CD4-positive, alpha-beta T cell (primary cell): ENCODE measurements around the gene KCNQ1OT1. TPM values are rescaled to one million over a fixed set of nuclear protein-coding genes. Genes with fewer than 3 reads are reported as not detected.
A peak's percentile ranks its signal among the peaks of the same experiment; 100 is the strongest.

Experiments used
- ATAC-seq: fragments of 200-7000 bp; cut with Tn5 transposase; one replicate; pipeline ENCODE4 v1.10.0; 2022; ENCODE audit warnings: mild to moderate bottlenecking; ENCODE audit not compliant: poor library complexity
- CTCF ChIA-PET: fragments of 350-600 bp; sonication (Branson Sonifier 250); formaldehyde crosslinking; loops from one replicate; lab custom pipeline; 2021; ENCODE audit warnings: antibody characterized with exemption, inconsistent platforms; lab: Charles Lee
- POLR2A ChIA-PET: fragments of 350-600 bp; sonication (Branson Sonifier 250); formaldehyde crosslinking; loops from one replicate; lab custom pipeline; 2021; ENCODE audit warnings: antibody characterized with exemption, inconsistent platforms; lab: Charles Lee
- DNase-seq, 14 experiments: peaks; one replicate each; pipeline ENCODE4 v3.0.0-alpha.2; 2013 to 2020; ENCODE audit warnings: mixed read lengths in 2 of 14
- H3K27ac ChIP-seq, 2 donors: one replicate each; pipeline versions ENCODE4 v1.5.1 to v1.7.0; 2013; ENCODE audit warnings: low read length in 2 of 2, low read depth in 1 of 2, mild to moderate bottlenecking in 1 of 2
- H3K27me3 ChIP-seq, 2 experiments: 1 replicate in 1 of 2; 2 replicates in 1 of 2; pipeline versions ENCODE4 v1.6.1 to v1.7.0; 2013; ENCODE audit warnings: low read length in 2 of 2, control low read depth in 1 of 2, mild to moderate bottlenecking in 1 of 2, moderate library complexity in 1 of 2; ENCODE audit not compliant: insufficient read depth in 2 of 2, control insufficient read depth in 1 of 2
- H3K36me3 ChIP-seq: one replicate; pipeline ENCODE4 v1.6.1; 2013; ENCODE audit warnings: low read length, control low read depth; ENCODE audit not compliant: insufficient read depth
- H3K4me1 ChIP-seq: one replicate; pipeline ENCODE4 v1.6.1; 2013; ENCODE audit warnings: low read length, control low read depth; ENCODE audit not compliant: insufficient read depth
- H3K4me3 ChIP-seq: one replicate; pipeline ENCODE4 v1.5.1; 2013; ENCODE audit warnings: mild to moderate bottlenecking, low read length, moderate library complexity
- H3K9me3 ChIP-seq, 2 experiments: 1 replicate in 1 of 2; 2 replicates in 1 of 2; pipeline versions ENCODE4 v1.6.1 to v1.7.0; 2013; ENCODE audit warnings: low read length in 2 of 2, mild to moderate bottlenecking in 2 of 2, control low read depth in 1 of 2, moderate library complexity in 1 of 2; ENCODE audit not compliant: control insufficient read depth in 1 of 2, insufficient read depth in 1 of 2
- H3K27ac Mint-ChIP-seq: one replicate; pipeline ENCODE4 v1.8.0; 2020; ENCODE audit warnings: mixed read lengths
- H3K27me3 Mint-ChIP-seq: one replicate; pipeline ENCODE4 v1.8.0; 2021; ENCODE audit warnings: mixed read lengths
- H3K36me3 Mint-ChIP-seq: one replicate; pipeline ENCODE4 v1.8.0; 2021; ENCODE audit warnings: low read depth, mixed read lengths
- H3K4me1 Mint-ChIP-seq: one replicate; pipeline ENCODE4 v1.8.0; 2021; ENCODE audit warnings: low read depth, mixed read lengths
- H3K4me3 Mint-ChIP-seq: one replicate; pipeline ENCODE4 v1.8.0; 2020; ENCODE audit warnings: mild to moderate bottlenecking, mixed read lengths
- H3K9me3 Mint-ChIP-seq: one replicate; pipeline ENCODE4 v1.8.0; 2020; ENCODE audit warnings: mixed read lengths
- intact Hi-C, 2 experiments: fragments of 100-400 bp; cut with DNase I in 1 of 2; cut with micrococcal nuclease in 1 of 2; formaldehyde crosslinking; loops; one replicate each; pipeline versions ENCODE4 v1.15.1 to v1.9.0; 2023 to 2025; cut with DNase I, micrococcal nuclease
- polyA plus RNA-seq, 2 donors: library from polyadenylated mRNA; unstranded; fragments of 120-200 nt; gene quantifications; one replicate each; pipeline ENCODE4 v1.2.1, GENCODE V29; 2013
- total RNA-seq, 174 experiments: library from RNA in 2 of 174; stranded (reverse) in 2 of 174; gene quantifications; one replicate each; pipeline ENCODE4 v1.2.3 and lab custom pipeline; 2021 to 2026
- TF ChIP-seq, protein P1 (sequence below): fragments of 200-600 bp; IDR thresholded peaks from one replicate; pipeline ENCODE4 v1.8.0; 2022; ENCODE audit warnings: antibody characterized with exemption, mild to moderate bottlenecking

The KCNQ1OT1 gene
- total RNA-seq (under 1 TPM; 0.17 to 0.22 TPM), total RNA-seq (lab: John Stamatoyannopoulos, UW) (5.2 to 47.3 (median 11.6) reads per million in 172 experiments)
- polyA plus RNA-seq (2013, experiment 1 of 2): 0.08 TPM
- 0.12 TPM for polyA plus RNA-seq (2013, experiment 2 of 2)

DNA sequence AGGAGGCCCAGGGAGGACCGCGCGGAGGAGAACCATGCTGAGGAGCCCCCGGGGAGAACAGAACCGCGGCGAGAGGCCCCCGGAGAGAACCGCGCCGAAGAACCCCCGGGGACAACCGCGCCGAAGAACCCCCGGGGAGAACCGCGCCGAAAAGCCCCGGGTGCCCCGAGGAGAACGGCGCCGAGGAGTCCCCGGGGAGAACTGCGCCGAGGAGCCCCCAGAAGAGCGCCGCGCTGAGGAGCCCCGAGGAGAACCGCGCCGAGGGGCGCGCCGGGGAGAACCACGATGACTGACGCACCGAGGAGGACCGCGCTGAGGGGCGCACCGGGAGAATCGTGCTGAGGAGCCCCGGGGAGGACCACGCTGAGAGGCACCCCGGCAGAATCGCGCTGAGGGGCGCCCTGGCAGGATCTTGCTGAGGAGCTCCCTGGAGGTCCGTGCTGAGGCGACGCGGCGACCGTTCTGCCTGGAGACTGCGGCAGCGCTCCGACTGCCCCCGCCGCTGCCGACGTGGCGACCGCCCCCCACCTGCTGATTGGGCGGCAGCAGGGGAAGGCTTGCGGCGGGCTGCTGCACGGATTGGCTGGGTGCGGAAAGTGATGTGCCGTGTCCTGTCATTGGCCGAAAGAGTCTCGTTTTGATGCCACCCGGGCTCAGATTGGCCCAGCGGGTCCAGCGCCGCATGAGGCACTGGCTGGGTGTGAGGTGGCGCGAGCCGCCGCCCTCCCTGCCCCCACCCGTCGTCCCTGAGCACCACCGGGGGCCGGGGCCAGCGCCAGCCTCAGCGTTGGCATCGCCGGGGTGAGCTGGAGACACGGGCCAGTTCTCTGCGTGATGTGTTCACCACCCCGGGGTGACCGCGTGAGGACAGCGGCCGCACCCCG, at the start of gene KCNQ1OT1:
Gene KCNQ1OT1, minus strand, starts transcription at position 464 of the 884 bp plus-strand sequence.
- peak within 1 kb of the TSS; percentile 33 for H3K27ac Mint-ChIP-seq
- peaks cover 0 to 19% of the 10 kb centered on the region in 2 experiments for H3K9me3 ChIP-seq
- ChIA-PET CTCF (no interaction called here), POLR2A (no interaction called here)
- intact Hi-C loops: loop anchor here in 1 of 2 experiments (5.0 kb wide), 1 partner anchor 193 kb away; no protein-coding TSS in a partner anchor
- H3K27ac ChIP-seq: no peak within 1 kb of the TSS
- H3K4me1 ChIP-seq: peaks cover 18% of the 10 kb centered on the region
- H3K27me3 ChIP-seq: no peaks in the 10 kb centered on the region
- H3K4me1 Mint-ChIP-seq: peaks cover 7% of the 10 kb centered on the region
- DNase-seq: peak; percentile 73 to 95 (median 82)
- H3K4me3 ChIP-seq: peak within 1 kb of the TSS; percentile 66
- H3K36me3 ChIP-seq: peaks cover 2% of the 10 kb centered on the region
- H3K4me3 Mint-ChIP-seq: peak within 1 kb of the TSS; percentile 80
- H3K36me3 Mint-ChIP-seq: peaks cover 33% of the 10 kb centered on the region
- no peaks in the 10 kb centered on the region for H3K9me3 Mint-ChIP-seq
- H3K27me3 Mint-ChIP-seq: no peaks in the 10 kb centered on the region
- ATAC-seq: peak; percentile 97
- TF ChIP-seq, protein P1, sequence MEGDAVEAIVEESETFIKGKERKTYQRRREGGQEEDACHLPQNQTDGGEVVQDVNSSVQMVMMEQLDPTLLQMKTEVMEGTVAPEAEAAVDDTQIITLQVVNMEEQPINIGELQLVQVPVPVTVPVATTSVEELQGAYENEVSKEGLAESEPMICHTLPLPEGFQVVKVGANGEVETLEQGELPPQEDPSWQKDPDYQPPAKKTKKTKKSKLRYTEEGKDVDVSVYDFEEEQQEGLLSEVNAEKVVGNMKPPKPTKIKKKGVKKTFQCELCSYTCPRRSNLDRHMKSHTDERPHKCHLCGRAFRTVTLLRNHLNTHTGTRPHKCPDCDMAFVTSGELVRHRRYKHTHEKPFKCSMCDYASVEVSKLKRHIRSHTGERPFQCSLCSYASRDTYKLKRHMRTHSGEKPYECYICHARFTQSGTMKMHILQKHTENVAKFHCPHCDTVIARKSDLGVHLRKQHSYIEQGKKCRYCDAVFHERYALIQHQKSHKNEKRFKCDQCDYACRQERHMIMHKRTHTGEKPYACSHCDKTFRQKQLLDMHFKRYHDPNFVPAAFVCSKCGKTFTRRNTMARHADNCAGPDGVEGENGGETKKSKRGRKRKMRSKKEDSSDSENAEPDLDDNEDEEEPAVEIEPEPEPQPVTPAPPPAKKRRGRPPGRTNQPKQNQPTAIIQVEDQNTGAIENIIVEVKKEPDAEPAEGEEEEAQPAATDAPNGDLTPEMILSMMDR: no peak

DNA sequence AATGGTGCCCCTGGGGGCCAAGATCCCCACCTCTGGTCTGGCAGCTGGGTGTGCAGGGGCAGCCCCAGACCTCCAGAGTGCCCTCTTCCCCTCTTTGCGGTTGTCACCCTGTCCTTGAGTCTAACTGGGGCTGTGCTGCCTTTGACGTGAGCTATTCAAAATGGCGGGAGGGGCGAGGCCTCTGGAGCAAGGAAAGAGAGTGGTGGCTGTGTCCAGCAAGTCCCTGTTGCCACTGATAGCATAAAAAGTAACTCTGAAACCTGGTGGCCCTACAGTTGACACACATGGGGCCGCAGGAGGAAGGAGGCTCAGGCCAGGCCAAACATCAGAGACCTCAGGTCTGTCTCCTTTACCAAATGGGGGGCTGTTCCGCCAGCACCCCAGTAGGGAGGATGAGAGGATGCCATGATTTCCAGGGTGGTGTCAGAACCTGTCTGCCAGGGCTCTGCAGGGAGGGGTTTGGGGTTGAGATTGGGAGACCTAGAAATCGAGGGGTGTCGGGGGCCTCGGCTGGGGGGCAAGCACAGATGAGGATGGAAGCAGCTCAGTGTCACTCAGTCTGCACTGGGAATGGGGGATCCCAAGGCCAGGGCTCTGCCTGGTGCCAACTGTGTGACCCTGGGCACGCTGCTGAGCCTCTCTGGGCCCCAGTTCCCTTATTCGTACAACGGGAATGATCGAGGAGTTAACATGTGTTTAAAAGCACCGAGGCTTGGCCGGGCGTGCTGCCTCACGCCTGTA, 49.2 kb upstream of the KCNQ1OT1 start:
- ChIA-PET POLR2A (no interaction called here), CTCF (no interaction called here)
- TF ChIP-seq, protein P1: no peak
- no peak overlapping the region for H3K27ac Mint-ChIP-seq
- no peaks in the 10 kb centered on the region for H3K4me1 ChIP-seq
- no peak overlapping the region for H3K4me3 ChIP-seq
- H3K9me3 Mint-ChIP-seq: peaks cover 3% of the 10 kb centered on the region
- peak in 1 of 14 experiments; percentile 1 for DNase-seq
- H3K4me3 Mint-ChIP-seq: no peak overlapping the region
- H3K9me3 ChIP-seq: peaks cover 0 to 24% of the 10 kb centered on the region in 2 experiments
- no peaks in the 10 kb centered on the region for H3K27me3 ChIP-seq
- H3K4me1 Mint-ChIP-seq: no peaks in the 10 kb centered on the region
- intact Hi-C loops: no loop called here
- no peak overlapping the region for H3K27ac ChIP-seq
- no peaks in the 10 kb centered on the region for H3K36me3 ChIP-seq
- ATAC-seq: no peak
- no peaks in the 10 kb centered on the region for H3K27me3 Mint-ChIP-seq
- H3K36me3 Mint-ChIP-seq: peaks cover 32% of the 10 kb centered on the region

DNA sequence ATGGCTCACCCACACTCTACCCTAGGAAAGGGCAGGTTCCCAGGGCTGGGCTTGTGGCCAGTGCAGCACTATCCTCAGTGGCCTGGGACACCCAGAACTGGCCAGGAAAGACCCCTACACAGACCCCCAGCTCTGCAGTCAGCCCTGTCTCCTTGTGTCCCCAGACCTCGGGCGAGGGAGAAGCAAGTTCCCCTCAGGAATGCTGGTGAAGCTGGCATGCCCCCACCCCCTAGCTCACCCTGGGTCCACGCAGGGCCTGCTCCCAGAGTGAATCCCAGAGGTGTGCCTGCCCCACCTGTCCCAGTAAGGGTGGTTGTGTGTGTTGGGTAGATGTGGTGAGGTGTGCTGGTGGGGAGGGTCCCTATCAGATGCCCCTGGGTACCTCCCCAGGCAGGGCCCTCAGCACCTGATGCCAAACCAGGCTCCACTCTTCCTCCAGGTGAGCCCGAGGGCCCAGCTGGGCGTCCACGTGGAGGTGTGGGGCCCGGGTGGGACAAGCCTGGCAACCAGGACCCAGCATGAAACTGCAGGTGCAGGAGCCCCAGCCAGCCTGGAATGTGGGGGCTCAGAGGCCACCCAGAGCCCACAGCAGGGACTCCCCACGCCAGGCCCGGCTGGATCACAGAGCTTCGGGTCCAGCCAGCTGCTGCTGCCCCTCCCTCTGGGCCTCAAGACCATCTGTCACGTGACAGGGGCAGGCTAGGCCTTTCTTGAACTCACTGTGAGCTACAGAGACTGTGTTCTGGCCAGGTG, 48.4 kb upstream of the KCNQ1OT1 start:
- H3K4me1 Mint-ChIP-seq: no peaks in the 10 kb centered on the region
- no peaks in the 10 kb centered on the region for H3K4me1 ChIP-seq
- H3K36me3 Mint-ChIP-seq: peaks cover 25% of the 10 kb centered on the region
- peaks cover 0 to 20% of the 10 kb centered on the region in 2 experiments for H3K9me3 ChIP-seq
- H3K36me3 ChIP-seq: no peaks in the 10 kb centered on the region
- ATAC-seq (no peak), DNase-seq (no peak)
- no peak overlapping the region for H3K4me3 Mint-ChIP-seq
- H3K27ac Mint-ChIP-seq: no peak overlapping the region
- ChIA-PET CTCF (no interaction called here), POLR2A (no interaction called here)
- H3K9me3 Mint-ChIP-seq: no peaks in the 10 kb centered on the region
- H3K27me3 ChIP-seq: no peaks in the 10 kb centered on the region
- H3K27me3 Mint-ChIP-seq: no peaks in the 10 kb centered on the region
- H3K27ac ChIP-seq: no peak overlapping the region
- intact Hi-C loops: no loop called here
- no peak overlapping the region for H3K4me3 ChIP-seq
- TF ChIP-seq, protein P1: no peak
